Liver (tissue), 9 donors: ENCODE measurements around the gene SLC7A10. TPM values are rescaled to one million over a fixed set of nuclear protein-coding genes. Genes with fewer than 3 reads are reported as not detected.
A peak's percentile ranks its signal among the peaks of the same experiment; 100 is the strongest.

Source experiments
- DNase-seq: peaks from one replicate; pipeline ENCODE4 v3.0.0-alpha.2; 2017; ENCODE audit warnings: low spot score
- H3K27ac ChIP-seq, 2 donors: one replicate each; pipeline ENCODE4 v1.7.0; 2013; ENCODE audit warnings: inconsistent platforms in 2 of 2, low read length in 2 of 2, control low read depth in 1 of 2, low read depth in 1 of 2, mild to moderate bottlenecking in 1 of 2
- H3K27me3 ChIP-seq, 4 donors: one replicate each; pipeline versions ENCODE4 v1.6.1 to v1.7.0; 2013; ENCODE audit warnings: low read length in 3 of 4, inconsistent platforms in 1 of 4, mild to moderate bottlenecking in 1 of 4, moderate library complexity in 1 of 4; ENCODE audit not compliant: control insufficient read depth in 4 of 4, insufficient read depth in 4 of 4
- H3K36me3 ChIP-seq, 4 donors: one replicate each; pipeline versions ENCODE4 v1.6.1 to v1.7.0; 2013; ENCODE audit warnings: low read length in 3 of 4, mild to moderate bottlenecking in 3 of 4, low read depth in 1 of 4, moderate library complexity in 1 of 4; ENCODE audit not compliant: control insufficient read depth in 4 of 4, insufficient read depth in 3 of 4
- H3K4me1 ChIP-seq, 4 donors: one replicate each; pipeline versions ENCODE4 v1.6.1 to v1.7.0; 2013; ENCODE audit warnings: low read length in 3 of 4, mild to moderate bottlenecking in 3 of 4, moderate library complexity in 1 of 4; ENCODE audit not compliant: control insufficient read depth in 4 of 4, insufficient read depth in 4 of 4
- H3K4me3 ChIP-seq, 3 donors: one replicate each; pipeline versions ENCODE4 v1.6.1 to v1.7.0; 2013; ENCODE audit warnings: low read length in 3 of 3, control low read depth in 1 of 3, low read depth in 1 of 3, mild to moderate bottlenecking in 1 of 3
- H3K9ac ChIP-seq, 2 donors: one replicate each; pipeline ENCODE4 v1.7.0; 2013; ENCODE audit warnings: low read length in 2 of 2, mild to moderate bottlenecking in 2 of 2, moderate library complexity in 2 of 2, control low read depth in 1 of 2, low read depth in 1 of 2
- H3K9me3 ChIP-seq, 4 donors: one replicate each; pipeline versions ENCODE4 v1.6.1 to v1.7.0; 2013; ENCODE audit warnings: low read length in 3 of 4; ENCODE audit not compliant: control insufficient read depth in 4 of 4
- ATF3 ChIP-seq: IDR thresholded peaks from 2 replicates; pipeline ENCODE4 v1.6.1; 2016; ENCODE audit warnings: antibody characterized with exemption
- CTCF ChIP-seq: fragments of 150-350 bp; IDR thresholded peaks from 2 replicates; pipeline ENCODE4 v1.5.1; 2017; ENCODE audit warnings: improper control_type of control experiment, low read depth, low read length; ENCODE audit not compliant: missing input control
- EGR1 ChIP-seq, 2 donors: IDR thresholded peaks; 2 replicates each; pipeline ENCODE4 v1.6.1; 2016 to 2018; ENCODE audit warnings: antibody characterized with exemption in 2 of 2, low read depth in 2 of 2
- FOXA1 ChIP-seq: IDR thresholded peaks from 2 replicates; pipeline ENCODE4 v1.6.1; 2016; ENCODE audit warnings: antibody characterized with exemption
- FOXA2 ChIP-seq: IDR thresholded peaks from 2 replicates; pipeline ENCODE4 v1.6.1; 2016; ENCODE audit warnings: antibody characterized with exemption
- GABPA ChIP-seq, 2 donors: IDR thresholded peaks in 1 of 2; conservative IDR thresholded peaks in 1 of 2; 2 replicates each; pipeline ENCODE4 v1.6.1; 2016; ENCODE audit warnings: antibody characterized with exemption in 2 of 2, mild to moderate bottlenecking in 1 of 2, moderate library complexity in 1 of 2
- HNF4A ChIP-seq, 2 donors: conservative IDR thresholded peaks; 2 replicates each; pipeline ENCODE4 v1.6.1; 2016; ENCODE audit warnings: antibody characterized with exemption in 2 of 2, mild to moderate bottlenecking in 2 of 2
- HNF4G ChIP-seq: IDR thresholded peaks from 2 replicates; pipeline ENCODE4 v1.6.1; 2016; ENCODE audit warnings: antibody characterized with exemption
- JUND ChIP-seq, 2 donors: IDR thresholded peaks; 2 replicates each; pipeline ENCODE4 v1.6.1; 2016; ENCODE audit warnings: antibody characterized with exemption in 2 of 2
- MAX ChIP-seq: IDR thresholded peaks from 2 replicates; pipeline ENCODE4 v1.6.1; 2016; ENCODE audit warnings: antibody characterized with exemption
- NR2F2 ChIP-seq: IDR thresholded peaks from 2 replicates; pipeline ENCODE4 v1.6.1; 2016; ENCODE audit warnings: antibody characterized with exemption
- RAD21 ChIP-seq, 2 donors: IDR thresholded peaks; 2 replicates each; pipeline ENCODE4 v1.6.1; 2016; ENCODE audit warnings: antibody characterized with exemption in 2 of 2, mild to moderate bottlenecking in 2 of 2
- REST ChIP-seq: IDR thresholded peaks from 2 replicates; pipeline ENCODE4 v1.6.1; 2016; ENCODE audit warnings: antibody characterized with exemption, mild to moderate bottlenecking
- RXRA ChIP-seq, 2 donors: IDR thresholded peaks; 2 replicates each; pipeline ENCODE4 v1.6.1; 2017 to 2018; ENCODE audit warnings: antibody characterized with exemption in 2 of 2, mild to moderate bottlenecking in 1 of 2
- SP1 ChIP-seq: IDR thresholded peaks from 2 replicates; pipeline ENCODE4 v1.6.1; 2018; ENCODE audit warnings: antibody characterized with exemption, mild to moderate bottlenecking
- TAF1 ChIP-seq: conservative IDR thresholded peaks from 2 replicates; pipeline ENCODE4 v1.6.1; 2016; ENCODE audit warnings: antibody characterized with exemption, mild to moderate bottlenecking
- YY1 ChIP-seq: IDR thresholded peaks from 2 replicates; pipeline ENCODE4 v1.6.1; 2016; ENCODE audit warnings: antibody characterized with exemption, mild to moderate bottlenecking
- ZBTB33 ChIP-seq: IDR thresholded peaks from 2 replicates; pipeline ENCODE4 v1.6.1; 2016; ENCODE audit warnings: antibody characterized with exemption
- WGBS: extraction: QIAGEN DNeasy Blood & Tissue Kit; methylation state at CpG from one replicate; pipeline ENCODE4 v1.1.7; 2013; 5-methylcytosine and 5-hydroxymethylcytosine counted together
- polyA plus RNA-seq, 2 donors: library from polyadenylated mRNA; stranded (reverse) in 1 of 2; unstranded in 1 of 2; fragments of 200-250 nt in 1 of 2; fragments of >200 nt in 1 of 2; fragmentation: Nextera tagmentation in 1 of 2; extraction: Ambion mirVana in 1 of 2; gene quantifications; one replicate each; pipeline versions ENCODE4 v1.2.1 to v1.2.3, GENCODE V29; 2013 to 2015
- total RNA-seq, 2 donors: library from RNA; depleted of rRNA; stranded (reverse); fragments of >200 nt; gene quantifications; one replicate each; pipeline ENCODE4 v1.2.3, GENCODE V29; 2014
- donor health status: healthy.
- donor health status: healthy.
- donor health status: healthy.
- donor health status: healthy.
- donor health status: healthy.

The SLC7A10 gene
- total and polyA plus RNA-seq, 4 donors = not detected

- H3K27ac ChIP-seq = peak overlapping the region; percentile 81 to 89
- no peak for TF ChIP-seq TAF1
- TF ChIP-seq ZBTB33 = no peak
- TF ChIP-seq YY1 = no peak
- no peak for TF ChIP-seq CTCF
- TF ChIP-seq FOXA2 = no peak
- TF ChIP-seq SP1 = peak; percentile 50
- peak; percentile 44 to 67 for TF ChIP-seq RXRA (IDR thresholded peaks at IDR 0.05)
- TF ChIP-seq HNF4G = no peak
- TF ChIP-seq GABPA (IDR thresholded peaks at IDR 0.05 in 1 of 2, conservative IDR thresholded peaks at IDR 0.05 in 1 of 2) = no peak
- no peak for TF ChIP-seq JUND (IDR thresholded peaks at IDR 0.05)
- TF ChIP-seq NR2F2 = no peak
- TF ChIP-seq EGR1 (IDR thresholded peaks at IDR 0.05; ENCODE audit: low read depth in 2 of 2) = no peak
- TF ChIP-seq ATF3 = no peak
- TF ChIP-seq HNF4A (conservative IDR thresholded peaks at IDR 0.05) = peak; percentile 65 to 76
- TF ChIP-seq MAX = no peak
- TF ChIP-seq REST = peak; percentile 41
- TF ChIP-seq RAD21 (IDR thresholded peaks at IDR 0.05) = no peak
- TF ChIP-seq FOXA1 = no peak
- DNase-seq = peak; percentile 53
- H3K4me3 ChIP-seq = peak overlapping the region in 1 of 3 donors; percentile 30
- WGBS = 30% methylated on average over 11 of the region's 11 CpGs
- no peaks in the 10 kb centered on the region for H3K27me3 ChIP-seq
- peaks cover 0 to 4% (median under 1%) of the 10 kb centered on the region in 4 donors for H3K9me3 ChIP-seq
- no peaks in the 10 kb centered on the region for H3K36me3 ChIP-seq
- peaks cover 8 to 27% (median 21%) of the 10 kb centered on the region in 4 donors for H3K4me1 ChIP-seq
- peak overlapping the region in 1 of 2 donors; percentile 25 for H3K9ac ChIP-seq
Observed at GRCh38 chr19:33241091-33241529, 15.5 kb upstream of the SLC7A10 start.
